Activated T-helper 1 cell treated with anti-CD3 and anti-CD28 coated beads, Interleukin-12 subunit alpha, Interleukin-12 subunit beta, Interleukin-2, Interleukin-4 antibody, amounts not matched to agents 30 ng/mL and 10 ng/mL and 1 ng/mL, durations not matched to agents 14 hours and 24 hours and 36 hours (primary cell): Measurements from ENCODE around the gene CHST5. TPM values are rescaled to one million over a fixed set of nuclear protein-coding genes. Genes with fewer than 3 reads are reported as not detected.

Experiments used
- DNase-seq: peaks from one replicate; pipeline ENCODE4 v3.0.0; 2021; ENCODE audit warnings: low spot score
- H3K27ac Mint-ChIP-seq: one replicate; pipeline ENCODE4 v1.8.0; 2021; ENCODE audit warnings: mild to moderate bottlenecking, mixed read lengths
- H3K27me3 Mint-ChIP-seq: one replicate; pipeline ENCODE4 v1.8.0; 2022; ENCODE audit warnings: mild to moderate bottlenecking, moderate library complexity, mixed read lengths; ENCODE audit not compliant: insufficient read depth
- H3K36me3 Mint-ChIP-seq: one replicate; pipeline ENCODE4 v1.8.0; 2021; ENCODE audit warnings: low read depth, mixed read lengths
- H3K4me1 Mint-ChIP-seq: one replicate; pipeline ENCODE4 v1.8.0; 2021; ENCODE audit warnings: low read depth, mixed read lengths
- H3K4me3 Mint-ChIP-seq: one replicate; pipeline ENCODE4 v1.8.0; 2021; ENCODE audit warnings: mild to moderate bottlenecking, moderate library complexity, mixed read lengths
- H3K9me3 Mint-ChIP-seq: one replicate; pipeline ENCODE4 v1.8.0; 2021; ENCODE audit warnings: mixed read lengths
- intact Hi-C: fragments of 100-400 bp; cut with micrococcal nuclease; formaldehyde crosslinking; loops from one replicate; pipeline ENCODE4 v1.15.1; 2024
- total RNA-seq: library from RNA; stranded (reverse); gene quantifications from 2 replicates; pipeline ENCODE4 v1.2.3, GENCODE V29; 2022

The CHST5 gene
- total RNA-seq, 1 donor from 2014 or later = not detected

DNA sequence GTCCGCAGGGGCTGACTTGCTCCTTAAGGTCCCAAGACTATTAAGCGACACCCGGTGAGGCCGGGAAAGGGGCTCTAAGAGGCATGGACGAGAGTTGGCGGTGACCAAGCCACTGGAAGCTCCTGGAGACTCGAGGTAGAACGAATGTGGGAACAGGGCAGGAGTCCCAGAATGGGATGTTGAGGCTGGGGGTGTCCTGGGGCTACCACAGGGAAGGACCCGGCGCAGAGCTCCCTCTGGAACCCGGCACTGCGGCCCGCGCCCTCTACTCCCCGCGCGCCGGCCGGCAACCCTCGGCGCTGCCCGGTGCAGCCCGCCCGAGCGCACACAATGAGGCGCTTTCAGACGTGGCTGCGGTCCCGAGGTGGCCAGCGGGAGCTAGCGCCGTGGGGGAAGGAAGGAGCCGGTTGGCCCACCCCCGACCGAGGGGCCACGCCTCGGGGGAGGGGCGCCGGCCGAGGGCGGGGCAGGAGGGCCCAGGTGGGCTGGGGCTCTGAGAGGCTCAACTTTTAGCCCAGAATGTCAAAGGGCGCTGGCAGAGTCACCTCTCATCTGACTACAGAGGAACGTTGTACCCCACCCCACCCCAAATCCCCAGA, 40.7 kb downstream of the CHST5 start, which contains the start of gene CHST6:
Gene CHST6, minus strand, starts transcription at position 366 of the 599 bp plus-strand sequence. CDS start 15,613 bp downstream, outside the sequence.
- Mint-ChIP-seq H3K36me3 (no peaks in the 10 kb centered on the region), H3K4me1 (no peaks in the 10 kb centered on the region), H3K27me3 (peaks cover 34% of the 10 kb centered on the region), H3K9me3 (no peaks in the 10 kb centered on the region), H3K4me3 (no peak within 1 kb of the TSS), H3K27ac (no peak within 1 kb of the TSS)
- intact Hi-C loops = no loop called here
- DNase-seq = no peak

GRCh38 chr16:75494661-75495075, 41.2 kb downstream of the CHST5 start:
- Mint-ChIP-seq H3K4me1 (no peaks in the 10 kb centered on the region), H3K27me3 (peaks cover 32% of the 10 kb centered on the region), H3K36me3 (no peaks in the 10 kb centered on the region), H3K27ac (no peak overlapping the region), H3K9me3 (no peaks in the 10 kb centered on the region), H3K4me3 (no peak overlapping the region)
- no peak for DNase-seq
- intact Hi-C loops = no loop called here

- no peak for DNase-seq
- no peaks in the 10 kb centered on the region for H3K36me3 Mint-ChIP-seq
- H3K4me3 Mint-ChIP-seq = no peak overlapping the region
- H3K4me1 Mint-ChIP-seq = no peaks in the 10 kb centered on the region
- H3K27me3 Mint-ChIP-seq = peaks cover 30% of the 10 kb centered on the region
- intact Hi-C loops = no loop called here
- no peaks in the 10 kb centered on the region for H3K9me3 Mint-ChIP-seq
- no peak overlapping the region for H3K27ac Mint-ChIP-seq
These were observed 41.7 kb downstream of the CHST5 start for GRCh38 chr16:75494184-75494583.

DNA sequence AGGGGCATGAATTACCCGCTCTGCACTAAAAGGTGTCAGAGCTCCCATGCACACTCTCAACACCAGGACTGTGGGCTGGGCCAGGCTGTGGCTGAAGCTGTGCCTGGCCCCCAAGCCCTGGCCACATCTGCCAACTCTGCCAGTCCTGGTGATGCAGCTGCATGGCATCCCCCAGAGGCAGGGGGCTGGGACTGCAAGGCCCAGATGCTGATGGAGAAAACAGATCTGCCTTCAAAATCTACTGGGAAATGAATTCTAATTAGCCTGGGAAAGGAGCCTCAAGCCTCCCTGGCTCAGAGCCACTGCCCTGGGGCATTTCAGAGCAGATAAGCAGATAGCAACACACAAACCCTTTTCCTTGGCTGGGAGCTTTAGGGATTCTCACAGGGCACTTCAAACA, 44.0 kb downstream of the CHST5 start:
- Mint-ChIP-seq H3K36me3 (no peaks in the 10 kb centered on the region), H3K27ac (no peak overlapping the region), H3K4me1 (no peaks in the 10 kb centered on the region), H3K9me3 (no peaks in the 10 kb centered on the region), H3K4me3 (no peak overlapping the region), H3K27me3 (peaks cover 26% of the 10 kb centered on the region)
- DNase-seq = no peak
- intact Hi-C loops = no loop called here

DNA sequence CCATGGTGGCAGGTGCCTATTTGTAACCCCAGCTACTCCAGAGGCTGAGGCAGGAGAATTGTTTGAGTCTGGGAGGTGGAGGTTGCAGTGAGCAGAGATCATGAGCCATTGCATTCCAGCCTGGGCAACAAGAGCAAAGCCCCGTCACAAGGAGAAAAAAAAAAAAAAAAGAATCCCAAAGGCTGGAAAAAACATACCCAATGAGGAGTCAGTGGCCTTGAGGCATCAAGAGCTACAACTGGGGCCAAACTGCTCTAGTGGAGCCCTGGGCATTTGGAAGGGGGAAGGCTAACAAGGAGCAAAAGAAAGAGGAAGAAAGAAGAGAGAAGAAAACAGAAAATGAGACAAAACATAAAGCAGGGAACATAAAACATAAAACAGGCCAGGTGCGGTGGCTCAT, 47.6 kb downstream of the CHST5 start:
- Mint-ChIP-seq H3K27me3 (peaks cover 17% of the 10 kb centered on the region), H3K4me3 (no peak overlapping the region), H3K9me3 (no peaks in the 10 kb centered on the region), H3K36me3 (no peaks in the 10 kb centered on the region), H3K4me1 (no peaks in the 10 kb centered on the region), H3K27ac (no peak overlapping the region)
- intact Hi-C loops = no loop called here
- no peak for DNase-seq

DNA sequence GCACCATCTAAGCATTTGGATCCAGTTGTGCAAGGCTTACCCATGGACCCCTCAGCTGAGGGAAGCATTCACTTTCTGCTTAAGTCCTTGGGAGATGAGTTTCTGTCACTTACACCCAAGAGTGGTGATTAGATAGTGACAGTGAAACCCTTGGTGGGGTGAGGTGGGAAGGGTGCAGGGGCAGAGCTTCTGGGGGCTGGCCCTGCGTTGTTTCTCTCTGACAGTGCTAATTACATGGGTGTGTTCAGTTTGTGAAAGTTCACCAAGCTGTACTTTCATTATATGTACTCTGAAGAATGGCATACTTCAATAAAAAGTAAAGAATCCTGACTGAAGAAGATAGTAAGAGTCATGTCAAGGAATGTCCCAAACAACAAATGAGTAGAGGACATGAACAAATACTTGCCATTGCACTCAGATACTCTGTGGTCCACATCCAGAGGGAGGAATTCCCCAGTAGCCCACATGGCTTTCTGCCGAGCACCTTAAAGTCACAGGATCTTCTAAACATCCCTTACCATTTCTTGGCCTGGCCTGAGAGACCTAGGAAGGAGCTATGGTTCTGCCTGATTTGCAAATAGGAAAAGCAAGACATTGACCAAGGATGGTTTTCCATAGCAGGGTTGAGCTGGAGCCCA, 49.1 kb downstream of the CHST5 start:
- Mint-ChIP-seq H3K27me3 (peaks cover 11% of the 10 kb centered on the region), H3K36me3 (no peaks in the 10 kb centered on the region), H3K4me1 (no peaks in the 10 kb centered on the region), H3K9me3 (no peaks in the 10 kb centered on the region), H3K4me3 (no peak overlapping the region), H3K27ac (no peak overlapping the region)
- no peak for DNase-seq
- intact Hi-C loops = no loop called here

GRCh38 chr16:75486014-75486675, 49.8 kb downstream of the CHST5 start:
- peaks cover 11% of the 10 kb centered on the region for H3K27me3 Mint-ChIP-seq

GRCh38 chr16:75485230-75486013, 50.5 kb downstream of the CHST5 start:
- no peak for DNase-seq
- Mint-ChIP-seq H3K4me3 (no peak overlapping the region), H3K4me1 (no peaks in the 10 kb centered on the region), H3K36me3 (no peaks in the 10 kb centered on the region), H3K27me3 (peaks cover 11% of the 10 kb centered on the region), H3K9me3 (no peaks in the 10 kb centered on the region), H3K27ac (no peak overlapping the region)
- intact Hi-C loops = no loop called here

More at GRCh38 chr16:75486014-75486675, 49.8 kb downstream of the CHST5 start:
- Mint-ChIP-seq H3K9me3 (no peaks in the 10 kb centered on the region), H3K4me1 (no peaks in the 10 kb centered on the region), H3K27ac (no peak overlapping the region), H3K4me3 (no peak overlapping the region), H3K36me3 (no peaks in the 10 kb centered on the region)
- intact Hi-C loops = no loop called here
- no peak for DNase-seq

DNA sequence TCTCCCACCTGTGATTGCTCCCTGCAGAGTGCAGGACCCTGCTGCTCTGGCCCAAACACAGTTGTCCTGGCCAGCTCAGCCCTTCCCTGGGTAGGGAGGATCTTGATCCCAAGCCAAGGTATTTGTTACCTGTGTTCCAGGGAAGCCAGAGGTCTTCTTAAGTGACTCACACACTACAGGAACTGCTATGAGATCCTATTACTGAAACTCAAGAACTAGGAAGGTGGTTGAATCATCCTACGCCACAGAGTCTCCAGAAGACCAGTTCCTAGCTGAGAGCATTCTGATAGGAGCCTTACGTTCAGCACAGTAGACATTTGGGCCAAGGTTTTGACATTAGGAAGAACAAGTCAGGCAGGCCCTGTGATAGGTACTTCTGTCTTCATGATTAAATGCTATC, 52.7 kb downstream of the CHST5 start:
- Mint-ChIP-seq H3K4me3 (no peak overlapping the region), H3K27me3 (peaks cover 8% of the 10 kb centered on the region), H3K27ac (no peak overlapping the region), H3K9me3 (no peaks in the 10 kb centered on the region), H3K36me3 (no peaks in the 10 kb centered on the region), H3K4me1 (no peaks in the 10 kb centered on the region)
- DNase-seq = no peak
- intact Hi-C loops = no loop called here

DNA sequence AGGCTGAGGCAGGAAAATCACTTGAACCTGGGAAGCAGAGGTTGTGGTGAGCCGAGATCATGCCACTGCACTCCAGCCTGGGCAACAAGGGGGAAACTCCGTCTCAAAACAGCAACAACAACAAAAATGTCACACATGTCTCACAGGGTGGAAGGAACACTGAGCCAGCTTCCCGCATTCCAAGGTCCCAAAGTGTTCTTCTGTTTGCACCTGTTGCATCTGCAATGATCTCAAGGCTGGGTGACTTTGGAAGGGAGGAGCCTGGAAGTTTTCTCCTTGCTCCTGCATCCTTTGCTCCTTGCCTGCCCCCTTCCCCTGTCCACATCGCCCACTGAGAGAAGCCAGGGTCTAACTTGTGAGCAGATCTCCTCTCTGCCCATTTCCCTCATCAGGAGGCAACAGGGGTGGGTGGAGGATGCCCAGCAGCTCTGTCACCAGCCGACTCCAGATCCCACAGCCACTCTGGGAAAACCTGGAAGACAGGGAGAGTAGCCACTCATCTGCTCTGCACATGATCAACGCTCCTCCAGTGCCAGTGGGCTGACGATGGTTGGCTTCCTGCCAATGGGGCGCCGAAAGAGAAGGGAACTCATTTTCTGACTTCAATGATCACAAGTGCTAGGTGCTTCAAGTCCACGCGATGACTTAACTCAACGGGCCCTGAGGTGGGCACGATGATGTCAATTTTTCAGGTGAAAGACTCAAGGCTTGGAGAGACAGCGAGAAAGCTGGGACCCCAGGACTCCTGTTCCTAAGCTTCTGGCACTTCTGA, 53.3 kb downstream of the CHST5 start:
- Mint-ChIP-seq H3K27me3 (peaks cover 11% of the 10 kb centered on the region), H3K9me3 (no peaks in the 10 kb centered on the region), H3K4me1 (no peaks in the 10 kb centered on the region), H3K27ac (no peak overlapping the region), H3K36me3 (no peaks in the 10 kb centered on the region), H3K4me3 (no peak overlapping the region)
- intact Hi-C loops = no loop called here
- no peak for DNase-seq

DNA sequence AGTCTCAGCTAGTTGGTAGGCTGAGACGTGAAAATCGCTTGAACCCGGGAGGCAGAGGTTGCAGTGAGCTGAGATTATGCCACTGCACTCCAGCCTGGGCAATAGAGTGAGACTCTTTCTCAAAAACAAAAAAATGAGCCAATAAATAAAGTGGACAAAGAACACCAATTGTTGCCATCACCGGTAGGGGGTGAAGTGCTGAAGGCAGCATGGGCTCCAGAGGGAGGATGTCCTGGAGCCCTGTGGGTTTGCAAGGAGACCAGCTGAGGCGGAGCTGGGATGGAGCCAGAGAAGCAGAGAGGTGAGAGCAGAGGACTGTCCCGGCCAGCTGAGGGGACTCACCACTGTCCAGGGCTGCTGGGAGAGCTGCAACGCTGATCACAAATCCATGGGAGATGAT, 54.4 kb downstream of the CHST5 start:
- no peaks in the 10 kb centered on the region for H3K9me3 Mint-ChIP-seq
- no peak for DNase-seq
- no peaks in the 10 kb centered on the region for H3K4me1 Mint-ChIP-seq
- intact Hi-C loops = no loop called here
- no peak overlapping the region for H3K4me3 Mint-ChIP-seq
- no peaks in the 10 kb centered on the region for H3K36me3 Mint-ChIP-seq
- peaks cover 9% of the 10 kb centered on the region for H3K27me3 Mint-ChIP-seq
- H3K27ac Mint-ChIP-seq = no peak overlapping the region

- Mint-ChIP-seq H3K4me1 (no peaks in the 10 kb centered on the region), H3K9me3 (no peaks in the 10 kb centered on the region), H3K27ac (no peak overlapping the region), H3K36me3 (no peaks in the 10 kb centered on the region), H3K27me3 (peaks cover 2% of the 10 kb centered on the region), H3K4me3 (no peak overlapping the region)
- intact Hi-C loops = no loop called here
- no peak for DNase-seq
These were observed 56.4 kb downstream of the CHST5 start for GRCh38 chr16:75479421-75479990.
